ENCODE data around the gene EVI5.

The EVI5 gene

GRCh38 chr1:92483610-92484471 is 301.1 kb downstream of the EVI5 start:
- peak; percentile 29 for DNase-seq (ENCODE audit: low spot score)

GRCh38 chr1:92482665-92483609 is 302.0 kb downstream of the EVI5 start:
- peak; percentile 35 for DNase-seq (ENCODE audit: low spot score)

GRCh38 chr1:92481971-92482664 is 302.8 kb downstream of the EVI5 start:
- no peak for DNase-seq (ENCODE audit: low spot score)

- DNase-seq (ENCODE audit: low spot score): no peak
These were observed 303.3 kb downstream of the EVI5 start for GRCh38 chr1:92481599-92481925.

- DNase-seq (ENCODE audit: low spot score): no peak
These were observed 303.9 kb downstream of the EVI5 start for GRCh38 chr1:92480813-92481598.

- no peak for DNase-seq (ENCODE audit: low spot score)
These were observed 304.6 kb downstream of the EVI5 start for GRCh38 chr1:92480200-92480812.

GRCh38 chr1:92479587-92479986 is 305.3 kb downstream of the EVI5 start:
- DNase-seq (ENCODE audit: low spot score): no peak

GRCh38 chr1:92478393-92478792 is 306.5 kb downstream of the EVI5 start:
- no peak for DNase-seq (ENCODE audit: low spot score)

GRCh38 chr1:92476071-92476631 is 308.8 kb downstream of the EVI5 start:
- peak; percentile 59 for DNase-seq (ENCODE audit: low spot score)

- DNase-seq (ENCODE audit: low spot score): no peak
These were observed 309.9 kb downstream of the EVI5 start for GRCh38 chr1:92475029-92475428.

- no peak for DNase-seq (ENCODE audit: low spot score)
These were observed 311.0 kb downstream of the EVI5 start for GRCh38 chr1:92473781-92474495.

- DNase-seq (ENCODE audit: low spot score): no peak
These were observed 314.7 kb downstream of the EVI5 start for GRCh38 chr1:92470216-92470615.

GRCh38 chr1:92466683-92467352 is 318.1 kb downstream of the EVI5 start:
- no peak for DNase-seq (ENCODE audit: low spot score)

- DNase-seq (ENCODE audit: low spot score): no peak
These were observed 319.7 kb downstream of the EVI5 start for GRCh38 chr1:92465256-92465647.

- DNase-seq (ENCODE audit: low spot score): no peak
These were observed 320.2 kb downstream of the EVI5 start for GRCh38 chr1:92464588-92465255.

- no peak for DNase-seq (ENCODE audit: low spot score)
These were observed 323.4 kb downstream of the EVI5 start for GRCh38 chr1:92461364-92462097.

GRCh38 chr1:92459871-92460320 is 325.0 kb downstream of the EVI5 start:
- DNase-seq (ENCODE audit: low spot score): no peak
